ENCODE results near the gene ELMOD2. TPM values are rescaled to one million over a fixed set of nuclear protein-coding genes. Genes with fewer than 3 reads are reported as not detected.

ELMOD2 gene
- total and polyA plus RNA-seq, 2 of the 4 experiments (the other 2 are of a cell fraction): 7.3 to 10.6 TPM

DNA sequence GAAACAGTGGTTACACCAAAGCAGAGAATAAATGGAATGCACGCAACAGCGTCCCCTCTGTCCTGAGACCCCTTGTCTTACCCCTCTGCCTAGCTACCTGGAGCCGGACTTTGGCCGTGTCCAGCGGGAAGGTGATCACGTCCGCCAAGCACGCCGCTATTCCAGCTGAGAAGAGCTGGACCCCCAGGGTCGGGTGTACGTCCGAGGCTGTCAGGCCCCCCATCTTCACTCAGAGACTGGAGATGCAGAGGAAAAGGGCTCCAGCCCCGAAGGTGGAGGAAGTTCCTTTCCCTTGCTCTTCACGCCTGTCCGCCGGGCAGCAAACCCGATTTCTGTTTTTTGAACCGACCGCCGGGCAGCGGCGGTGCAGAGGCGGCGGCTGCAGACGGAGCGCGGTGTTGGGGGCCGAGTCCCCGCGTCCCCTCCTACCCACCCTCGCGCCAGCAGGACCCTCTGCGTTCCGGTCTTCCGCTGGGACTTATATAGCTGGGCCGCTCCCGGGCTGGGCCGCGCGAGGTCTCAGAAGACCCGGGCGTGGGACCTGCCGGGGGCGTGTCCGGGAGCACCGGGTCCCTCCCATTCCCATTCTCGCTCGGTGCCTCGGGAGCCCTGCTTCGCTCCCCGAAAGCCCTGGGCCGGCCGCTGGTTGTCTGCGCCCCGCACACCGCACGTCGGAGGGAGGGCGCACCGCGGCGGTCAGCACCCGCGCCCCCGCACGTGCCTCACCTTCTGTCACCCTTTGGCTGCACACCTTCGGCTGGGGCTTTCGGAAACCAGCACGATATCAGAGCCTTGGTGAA is 44.7 kb downstream of the ELMOD2 start, which contains the start of gene UCP1:
UCP1 (minus strand) TSS at position 455 of the 800 bp plus-strand sequence; CDS start at position 223, 232 bp downstream.
- in situ Hi-C loops (cut with MboI; ENCODE audit: low sequenced_read_pairs) (no loop called here), intact Hi-C loops (cut with micrococcal nuclease) (no loop called here), dilution Hi-C loops (cut with HindIII; ENCODE audit: low sequenced_read_pairs, unreplicated experiment) (no loop called here)
- Histone ChIP-seq H3K27me3 (ENCODE audit: control insufficient read depth, insufficient read depth, low read length) (peaks cover 73% of the 10 kb centered on the region), H3K4me2 (ENCODE audit: low read depth, low read length) (peak within 1 kb of the TSS; percentile 58), H2BK5ac (ENCODE audit: low read depth, low read length, poor library complexity, severe bottlenecking) (no peak within 1 kb of the TSS), H4K8ac (ENCODE audit: low read depth in 2 of 2, low read length in 2 of 2) (no peak within 1 kb of the TSS), H3K9me1 (ENCODE audit: insufficient read depth, low read length) (no peaks in the 10 kb centered on the region), H3K4me3 (ENCODE audit: insufficient read depth, low read depth, low read length) (peak within 1 kb of the TSS; percentile 27), H4K20me1 (ENCODE audit: insufficient read depth, low read length) (no peaks in the 10 kb centered on the region), H2BK120ac (ENCODE audit: low read depth, low read length) (no peak within 1 kb of the TSS), H3K18ac (ENCODE audit: low read depth, low read length) (no peak within 1 kb of the TSS), H3K27ac (ENCODE audit: insufficient read depth, low read length) (no peak within 1 kb of the TSS), H2AFZ (replicated peaks; ENCODE audit: low read length, poor library complexity) (peak within 1 kb of the TSS; percentile 72), H4K5ac (ENCODE audit: low read depth, low read length) (no peak within 1 kb of the TSS), H3K9ac (ENCODE audit: low read depth, low read length) (no peak within 1 kb of the TSS), H2BK15ac (ENCODE audit: low read depth, low read length) (no peak within 1 kb of the TSS), H2BK20ac (ENCODE audit: low read depth, low read length) (no peak within 1 kb of the TSS), H3K14ac (replicated peaks; ENCODE audit: low read depth, low read length) (no peak within 1 kb of the TSS), H3K4me1 (ENCODE audit: control insufficient read depth, insufficient read depth, low read length) (no peaks in the 10 kb centered on the region), H3K56ac (ENCODE audit: extremely low read depth, insufficient read depth, low read length) (no peak within 1 kb of the TSS), H2AK5ac (ENCODE audit: low read depth, low read length) (no peak within 1 kb of the TSS), H3K79me1 (ENCODE audit: low read depth in 1 of 2, low read length in 2 of 2) (no peaks in the 10 kb centered on the region), H3K9me3 (ENCODE audit: control insufficient read depth, insufficient read depth, low read length) (peaks cover 17% of the 10 kb centered on the region), H3K36me3 (ENCODE audit: control insufficient read depth, insufficient read depth, low read length) (no peaks in the 10 kb centered on the region), H2AK9ac (replicated peaks; ENCODE audit: low read depth, low read length, poor library complexity) (peak within 1 kb of the TSS; percentile 77), H4K91ac (ENCODE audit: insufficient read depth, low read depth, low read length) (no peak within 1 kb of the TSS), H3K23ac (ENCODE audit: low read depth, low read length) (peak within 1 kb of the TSS; percentile 31; the same call in 1 of the 2 replicates), H3K4ac (ENCODE audit: low read depth, low read length) (no peak within 1 kb of the TSS)
- no peak for DNase-seq
- CTCF ChIA-PET: no interaction called here
- POLR2A ChIA-PET (ENCODE audit: unreplicated experiment): no interaction called here
- BruUV-seq (replicated peaks): no TSS peak
- TF ChIP-seq BHLHE40 (IDR thresholded peaks at IDR 0.05; ENCODE audit: low read depth, low read length) (no peak), RFX5 (IDR thresholded peaks at IDR 0.05; ENCODE audit: low read depth, low read length) (no peak)
- ATAC-seq (ENCODE audit: low read depth): peak; percentile 60
- 0% methylated on average over 12 of the region's 69 CpGs; no CpG with 5 or more reads in 1 of the 2 experiments for WGBS, 2 experiments (ENCODE audit: extremely low coverage in 2 of 2, insufficient read length in 1 of 2)
